ENCODE measurements around the gene IMMP2L. TPM values are rescaled to one million over a fixed set of nuclear protein-coding genes. Genes with fewer than 3 reads are reported as not detected.

The IMMP2L gene
- total and polyA plus RNA-seq, 2 of the 8 experiments (the other 6 are each of a cell fraction or from before 2014, with no cell fraction given), result 2.3 to 10.1 TPM

- Histone ChIP-seq H2AFZ (ENCODE audit: low read length) (no peak overlapping the region), H4K20me1 (replicated peaks in 1 of 2; ENCODE audit: control insufficient read depth in 1 of 2, insufficient read depth in 2 of 2, low read length in 2 of 2) (no peaks in the 10 kb centered on the region), H3K18ac (ENCODE audit: extremely low read depth, low read length) (no peak overlapping the region), H2BK5ac (ENCODE audit: low read depth, low read length) (no peak overlapping the region), H2BK15ac (ENCODE audit: low read length) (no peak overlapping the region), H2BK20ac (ENCODE audit: low read length) (no peak overlapping the region), H3K4ac (replicated peaks; ENCODE audit: insufficient read length, low read depth, low read length) (no peak overlapping the region), H3K36me3 (ENCODE audit: control insufficient read depth in 2 of 4, insufficient read depth in 4 of 4, low read length in 3 of 4) (no peaks in the 10 kb centered on the region), H2BK120ac (replicated peaks; ENCODE audit: low read depth, low read length) (no peak overlapping the region), H3K9ac (replicated peaks in 1 of 4; ENCODE audit: extremely low read depth in 1 of 4, low read depth in 3 of 4, low read length in 3 of 4) (no peak overlapping the region), H3K4me2 (ENCODE audit: insufficient read depth in 1 of 2, low read depth in 2 of 2, low read length in 2 of 2) (no peak overlapping the region), H3K79me2 (ENCODE audit: control insufficient read depth in 1 of 2, insufficient read depth in 2 of 2, low read length in 2 of 2) (no peaks in the 10 kb centered on the region), H3K4me3 (ENCODE audit: extremely low read depth in 1 of 4, insufficient read depth in 2 of 4, low read depth in 3 of 4, low read length in 4 of 4) (no peak overlapping the region), H3K23me2 (ENCODE audit: low read depth, low read length) (no peaks in the 10 kb centered on the region), H4K5ac (ENCODE audit: insufficient read length, low read depth, low read length) (no peak overlapping the region), H3K56ac (replicated peaks; ENCODE audit: insufficient read length, low read depth, low read length) (no peak overlapping the region), H3K4me1 (replicated peaks in 1 of 4; ENCODE audit: control insufficient read depth in 3 of 4, insufficient read depth in 4 of 4, low read length in 3 of 4) (no peaks in the 10 kb centered on the region), H3K23ac (ENCODE audit: insufficient read length) (no peak overlapping the region), H2AK5ac (ENCODE audit: low read depth, low read length) (no peak overlapping the region), H4K8ac (ENCODE audit: extremely low read depth, insufficient read depth, low read length) (no peak overlapping the region), H2BK12ac (ENCODE audit: low read depth, low read length) (no peak overlapping the region), H3K27me3 (replicated peaks in 1 of 4; ENCODE audit: control insufficient read depth in 3 of 4, extremely low read depth in 1 of 4, insufficient read depth in 3 of 4, low read length in 3 of 4) (no peaks in the 10 kb centered on the region), H3K9me3 (ENCODE audit: insufficient read depth in 2 of 2, low read depth in 1 of 2, low read length in 1 of 2) (no peaks in the 10 kb centered on the region), H3K79me1 (ENCODE audit: low read depth, low read length) (no peaks in the 10 kb centered on the region), H4K91ac (replicated peaks; ENCODE audit: insufficient read length, low read length) (no peak overlapping the region), H3K27ac (ENCODE audit: low read depth, low read length) (no peak overlapping the region), H3K14ac (ENCODE audit: insufficient read length) (no peak overlapping the region)
- no peak for TF ChIP-seq GTF2F1 (IDR thresholded peaks at IDR 0.05; ENCODE audit: borderline replicate concordance, low read depth, low read length)
- peak; percentile 47 to 58 for TF ChIP-seq RAD21 (IDR thresholded peaks at IDR 0.05 in 1 of 2, conservative IDR thresholded peaks at IDR 0.05 in 1 of 2; ENCODE audit: low read depth in 2 of 2, low read length in 2 of 2)
- DNase-seq (ENCODE audit: low read depth in 1 of 2, low spot score in 2 of 2) (no peak), FAIRE-seq (no peak)
- POLR2A ChIA-PET (ENCODE audit: partially characterized antibody), result no interaction called here
- CTCF ChIA-PET (ENCODE audit: partially characterized antibody), result interaction anchor here (0.7 to 1.3 kb wide), 4 partner anchors 13 to 404 kb away, joined by 3 to 4 read pairs (median 4); no protein-coding TSS in a partner anchor
- 79% methylated on average over 5 of the region's 5 CpGs; no CpG with 5 or more reads in 1 of the 2 experiments for WGBS, 2 experiments (ENCODE audit: extremely low coverage in 1 of 2, insufficient coverage in 1 of 2, insufficient read length in 1 of 2, insufficient replicate concordance in 2 of 2, low coverage in 1 of 2, low lambda C conversion rate in 2 of 2, missing lambda C conversion rate in 1 of 2)
These were observed 232.7 kb downstream of the IMMP2L start for GRCh38 chr7:111329367-111330234.

Measured in H1 (cell line).